Caco-2 (cell line): ENCODE data around the gene PLXNA3. TPM values are rescaled to one million over a fixed set of nuclear protein-coding genes. Genes with fewer than 3 reads are reported as not detected.

Source experiments
- BruUV-seq: library from RNA; stranded (reverse); fragments of 400-500 nt; replicated peaks from 2 replicates; lab custom pipeline; 2021; lab: Mats Ljungman, UMichigan
- CTCF ChIA-PET: fragments of 300-600 bp; sonication (Branson Sonifier 250); formaldehyde crosslinking; loops from one replicate; lab custom pipeline; 2022; ENCODE audit warnings: antibody characterized with exemption; lab: Charles Lee
- POLR2A ChIA-PET: fragments of 300-600 bp; sonication (Branson Sonifier 250); formaldehyde crosslinking; loops from one replicate; lab custom pipeline; 2022; ENCODE audit warnings: antibody characterized with exemption; lab: Charles Lee
- DNase-seq, 2 experiments: peaks; one replicate each; pipeline versions ENCODE4 v3.0.0 to v3.0.0-alpha.2; 2020 to 2022
- H3K27me3 ChIP-seq: replicated peaks from 2 replicates; pipeline ENCODE4 v1.6.0; 2011; ENCODE audit warnings: low read length; ENCODE audit not compliant: control insufficient read depth, insufficient read depth
- H3K36me3 ChIP-seq: 2 replicates; pipeline ENCODE4 v1.5.1; 2011; ENCODE audit warnings: low read length; ENCODE audit not compliant: control insufficient read depth, insufficient read depth
- H3K4me1 ChIP-seq: fragments of 250-450 bp; sonication (Bioruptor Pico); 2 replicates; pipeline ENCODE4 v1.5.1; 2020; ENCODE audit warnings: mild to moderate bottlenecking
- H3K4me3 ChIP-seq: 2 replicates; pipeline ENCODE4 v1.5.1; 2011; ENCODE audit warnings: low read depth, mild to moderate bottlenecking, control low read depth, low read length
- H3K9me3 ChIP-seq: fragments of 250-450 bp; sonication (Bioruptor Pico); 2 replicates; pipeline ENCODE4 v1.5.1; 2020; ENCODE audit warnings: mild to moderate bottlenecking, moderate library complexity
- H3K27ac Mint-ChIP-seq: one replicate; pipeline ENCODE4 v1.8.0; 2022; ENCODE audit warnings: mixed read lengths; ENCODE audit not compliant: unreplicated experiment
- H3K27me3 Mint-ChIP-seq: one replicate; pipeline ENCODE4 v1.8.0; 2022; ENCODE audit warnings: mixed read lengths; ENCODE audit not compliant: insufficient read depth, unreplicated experiment
- H3K36me3 Mint-ChIP-seq: one replicate; pipeline ENCODE4 v1.8.0; 2022; ENCODE audit warnings: mild to moderate bottlenecking, mixed read lengths; ENCODE audit not compliant: insufficient read depth, unreplicated experiment
- H3K4me1 Mint-ChIP-seq: one replicate; pipeline ENCODE4 v1.8.0; 2022; ENCODE audit warnings: low read depth, mixed read lengths; ENCODE audit not compliant: unreplicated experiment
- H3K4me3 Mint-ChIP-seq: one replicate; pipeline ENCODE4 v1.8.0; 2022; ENCODE audit warnings: mild to moderate bottlenecking, moderate library complexity, mixed read lengths; ENCODE audit not compliant: unreplicated experiment
- H3K9me3 Mint-ChIP-seq: one replicate; pipeline ENCODE4 v1.8.0; 2022; ENCODE audit warnings: mixed read lengths; ENCODE audit not compliant: unreplicated experiment
- intact Hi-C: fragments of 100-400 bp; cut with micrococcal nuclease; formaldehyde crosslinking; loops from one replicate; pipeline ENCODE4 v1.10.0; 2022; ENCODE audit not compliant: unreplicated experiment
- total RNA-seq: library from RNA; stranded (reverse); gene quantifications from 2 replicates; pipeline ENCODE4 v1.2.3, GENCODE V29; 2022
- TF ChIP-seq, protein P1 (sequence below), 2 experiments: fragments of 200-600 bp in 1 of 2; IDR thresholded peaks; 1 replicate in 1 of 2; 2 replicates in 1 of 2; pipeline versions ENCODE4 v1.5.1 to v1.8.0; 2011 to 2022; ENCODE audit warnings: antibody characterized with exemption in 1 of 2, control low read depth in 1 of 2, inconsistent platforms in 1 of 2, low read depth in 1 of 2, low read length in 1 of 2, mild to moderate bottlenecking in 1 of 2, moderate library complexity in 1 of 2; ENCODE audit not compliant: insufficient read depth in 1 of 2, severe bottlenecking in 1 of 2, unreplicated experiment in 1 of 2

PLXNA3 gene
- total RNA-seq, 1 experiment from 2014 or later, result 58.4 TPM

DNA sequence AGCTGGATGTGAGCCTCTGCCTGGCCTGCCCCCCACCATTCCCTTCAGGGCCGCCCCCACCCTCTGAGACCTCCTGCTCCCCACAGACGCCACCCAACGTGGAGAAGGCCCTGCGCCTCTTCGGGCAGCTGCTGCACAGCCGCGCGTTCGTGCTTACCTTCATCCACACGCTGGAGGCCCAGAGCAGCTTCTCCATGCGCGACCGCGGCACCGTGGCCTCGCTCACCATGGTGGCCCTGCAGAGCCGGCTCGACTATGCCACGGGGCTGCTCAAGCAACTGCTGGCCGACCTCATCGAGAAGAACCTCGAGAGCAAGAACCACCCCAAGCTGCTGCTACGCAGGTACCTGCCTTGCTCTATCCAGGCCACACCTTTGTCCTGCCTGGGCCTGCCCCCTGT is 10.1 kb downstream of the PLXNA3 start:
- no peak overlapping the region for H3K4me3 Mint-ChIP-seq
- BruUV-seq, result no TSS peak
- Histone ChIP-seq H3K27me3 (no peaks in the 10 kb centered on the region), H3K9me3 (no peaks in the 10 kb centered on the region), H3K36me3 (no peaks in the 10 kb centered on the region; the same call in 1 of the 2 replicates), H3K4me1 (no peaks in the 10 kb centered on the region), H3K4me3 (no peak overlapping the region)
- peaks cover 4% of the 10 kb centered on the region for H3K36me3 Mint-ChIP-seq
- H3K27ac Mint-ChIP-seq, result no peak overlapping the region
- ChIA-PET CTCF (no interaction called here), POLR2A (no interaction called here)
- no peaks in the 10 kb centered on the region for H3K27me3 Mint-ChIP-seq
- no peaks in the 10 kb centered on the region for H3K4me1 Mint-ChIP-seq
- no peaks in the 10 kb centered on the region for H3K9me3 Mint-ChIP-seq
- DNase-seq, result no peak
- TF ChIP-seq, protein P1, sequence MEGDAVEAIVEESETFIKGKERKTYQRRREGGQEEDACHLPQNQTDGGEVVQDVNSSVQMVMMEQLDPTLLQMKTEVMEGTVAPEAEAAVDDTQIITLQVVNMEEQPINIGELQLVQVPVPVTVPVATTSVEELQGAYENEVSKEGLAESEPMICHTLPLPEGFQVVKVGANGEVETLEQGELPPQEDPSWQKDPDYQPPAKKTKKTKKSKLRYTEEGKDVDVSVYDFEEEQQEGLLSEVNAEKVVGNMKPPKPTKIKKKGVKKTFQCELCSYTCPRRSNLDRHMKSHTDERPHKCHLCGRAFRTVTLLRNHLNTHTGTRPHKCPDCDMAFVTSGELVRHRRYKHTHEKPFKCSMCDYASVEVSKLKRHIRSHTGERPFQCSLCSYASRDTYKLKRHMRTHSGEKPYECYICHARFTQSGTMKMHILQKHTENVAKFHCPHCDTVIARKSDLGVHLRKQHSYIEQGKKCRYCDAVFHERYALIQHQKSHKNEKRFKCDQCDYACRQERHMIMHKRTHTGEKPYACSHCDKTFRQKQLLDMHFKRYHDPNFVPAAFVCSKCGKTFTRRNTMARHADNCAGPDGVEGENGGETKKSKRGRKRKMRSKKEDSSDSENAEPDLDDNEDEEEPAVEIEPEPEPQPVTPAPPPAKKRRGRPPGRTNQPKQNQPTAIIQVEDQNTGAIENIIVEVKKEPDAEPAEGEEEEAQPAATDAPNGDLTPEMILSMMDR (IDR thresholded peaks at IDR 0.05; ENCODE audit: insufficient read depth in 1 of 2, low read depth in 1 of 2, low read length in 1 of 2, severe bottlenecking in 1 of 2, unreplicated experiment in 1 of 2), result no peak
- intact Hi-C loops, result no loop called here

- Mint-ChIP-seq H3K4me1 (no peaks in the 10 kb centered on the region), H3K27ac (no peak overlapping the region), H3K9me3 (no peaks in the 10 kb centered on the region), H3K4me3 (no peak overlapping the region), H3K36me3 (peaks cover 4% of the 10 kb centered on the region), H3K27me3 (no peaks in the 10 kb centered on the region)
- no peaks in the 10 kb centered on the region for H3K27me3 ChIP-seq
- DNase-seq, result no peak
- BruUV-seq, result no TSS peak
- intact Hi-C loops, result no loop called here
- H3K9me3 ChIP-seq, result no peaks in the 10 kb centered on the region
- H3K4me3 ChIP-seq, result no peak overlapping the region
- POLR2A ChIA-PET, result no interaction called here
- TF ChIP-seq, protein P1 (IDR thresholded peaks at IDR 0.05; ENCODE audit: insufficient read depth in 1 of 2, low read depth in 1 of 2, low read length in 1 of 2, severe bottlenecking in 1 of 2, unreplicated experiment in 1 of 2), result no peak
- no peaks in the 10 kb centered on the region; the same call in 1 of the 2 replicates for H3K36me3 ChIP-seq
- no peaks in the 10 kb centered on the region for H3K4me1 ChIP-seq
- CTCF ChIA-PET, result no interaction called here
Observed at GRCh38 chrX:154469114-154469513, 11.0 kb downstream of the PLXNA3 start.

GRCh38 chrX:154469880-154470279 is 11.8 kb downstream of the PLXNA3 start:
- POLR2A ChIA-PET, result no interaction called here
- H3K4me3 Mint-ChIP-seq, result no peak overlapping the region
- Histone ChIP-seq H3K36me3 (no peaks in the 10 kb centered on the region; the same call in 1 of the 2 replicates), H3K4me1 (no peaks in the 10 kb centered on the region), H3K27me3 (no peaks in the 10 kb centered on the region), H3K9me3 (no peaks in the 10 kb centered on the region), H3K4me3 (no peak overlapping the region)
- no peaks in the 10 kb centered on the region for H3K4me1 Mint-ChIP-seq
- CTCF ChIA-PET, result no interaction called here
- no peaks in the 10 kb centered on the region for H3K9me3 Mint-ChIP-seq
- no TSS peak for BruUV-seq
- H3K36me3 Mint-ChIP-seq, result peaks cover 5% of the 10 kb centered on the region
- H3K27me3 Mint-ChIP-seq, result no peaks in the 10 kb centered on the region
- TF ChIP-seq, protein P1 (IDR thresholded peaks at IDR 0.05; ENCODE audit: insufficient read depth in 1 of 2, low read depth in 1 of 2, low read length in 1 of 2, severe bottlenecking in 1 of 2, unreplicated experiment in 1 of 2), result no peak
- H3K27ac Mint-ChIP-seq, result no peak overlapping the region
- intact Hi-C loops, result no loop called here
- no peak for DNase-seq
